ENCODE measurements around the gene CEPT1. TPM values are rescaled to one million over a fixed set of nuclear protein-coding genes. Genes with fewer than 3 reads are reported as not detected.

Gene CEPT1
- total RNA-seq, 4 donors from 2014 or later = 60.5 to 78.0 (median 72.8) TPM

GRCh38 chr1:111199881-111200801 lies 60.1 kb downstream of the CEPT1 start, which contains the start of gene DENND2D:
TSS of gene DENND2D (minus strand) at chr1:111200646. CDS start at chr1:111200459, 187 bp downstream.
- no peak for TF ChIP-seq CTCF (IDR thresholded peaks at IDR 0.05; ENCODE audit: low read depth)

- TF ChIP-seq CTCF (IDR thresholded peaks at IDR 0.05; ENCODE audit: low read depth) = no peak
Observed at GRCh38 chr1:111200802-111201161, 60.8 kb downstream of the CEPT1 start.

- no peak for TF ChIP-seq CTCF (IDR thresholded peaks at IDR 0.05; ENCODE audit: low read depth)
Observed at GRCh38 chr1:111201275-111202090, 61.5 kb downstream of the CEPT1 start.

GRCh38 chr1:111202366-111202706 lies 62.3 kb downstream of the CEPT1 start:
- TF ChIP-seq CTCF (IDR thresholded peaks at IDR 0.05; ENCODE audit: low read depth) = no peak

- TF ChIP-seq CTCF (IDR thresholded peaks at IDR 0.05; ENCODE audit: low read depth) = no peak
Observed at GRCh38 chr1:111202707-111203623, 62.9 kb downstream of the CEPT1 start.

GRCh38 chr1:111203681-111204200 lies 63.7 kb downstream of the CEPT1 start:
- TF ChIP-seq CTCF (IDR thresholded peaks at IDR 0.05; ENCODE audit: low read depth) = no peak

All from subcutaneous adipose tissue (tissue), 4 donors.